H9 (cell line): Measurements from ENCODE around the gene UGT1A5. TPM values are rescaled to one million over a fixed set of nuclear protein-coding genes. Genes with fewer than 3 reads are reported as not detected.

Source experiments
- DNase-seq: peaks from one replicate; pipeline ENCODE4 v3.0.0-alpha.2; 2017
- H2AFZ ChIP-seq: one replicate; pipeline ENCODE4 v1.6.1; 2013; ENCODE audit warnings: mild to moderate bottlenecking, low read length, control low read depth, moderate library complexity
- H2AK5ac ChIP-seq: 2 replicates; pipeline ENCODE4 v1.6.1; 2013; ENCODE audit warnings: low read length, control low read depth, mixed read lengths; ENCODE audit not compliant: insufficient read length
- H2BK120ac ChIP-seq: one replicate; pipeline ENCODE4 v1.6.1; 2013; ENCODE audit warnings: low read depth, mild to moderate bottlenecking, low read length, control low read depth, inconsistent platforms; ENCODE audit not compliant: poor library complexity, severe bottlenecking
- H2BK12ac ChIP-seq: 2 replicates; pipeline ENCODE4 v1.6.1; 2013; ENCODE audit warnings: low read length, control low read depth, mixed read lengths, low read depth; ENCODE audit not compliant: insufficient read length
- H2BK15ac ChIP-seq: 2 replicates; pipeline ENCODE4 v1.6.1; 2013; ENCODE audit warnings: low read depth, low read length, control low read depth
- H2BK20ac ChIP-seq: one replicate; pipeline ENCODE4 v1.6.1; 2013; ENCODE audit warnings: low read depth, mild to moderate bottlenecking, low read length, control low read depth, inconsistent platforms; ENCODE audit not compliant: poor library complexity, severe bottlenecking
- H2BK5ac ChIP-seq: 2 replicates; pipeline ENCODE4 v1.6.1; 2013; ENCODE audit warnings: low read length, control low read depth, mixed read lengths; ENCODE audit not compliant: insufficient read length
- H3K14ac ChIP-seq: 2 replicates; pipeline ENCODE4 v1.6.1; 2013; ENCODE audit warnings: low read length, control low read depth; ENCODE audit not compliant: insufficient read depth
- H3K18ac ChIP-seq: 2 replicates; pipeline ENCODE4 v1.6.1; 2013; ENCODE audit warnings: low read depth, mild to moderate bottlenecking, mixed read lengths, low read length, control low read depth; ENCODE audit not compliant: insufficient read length
- H3K23ac ChIP-seq: 2 replicates; pipeline ENCODE4 v1.6.1; 2013; ENCODE audit warnings: low read length, control low read depth, mixed read lengths, low read depth; ENCODE audit not compliant: insufficient read length
- H3K23me2 ChIP-seq: 2 replicates; pipeline ENCODE4 v1.6.1; 2013; ENCODE audit warnings: low read depth, mild to moderate bottlenecking, mixed read lengths, low read length, control low read depth; ENCODE audit not compliant: insufficient read length, poor library complexity, severe bottlenecking
- H3K27ac ChIP-seq: 2 replicates; pipeline ENCODE4 v1.5.1; 2013; ENCODE audit warnings: low read length, control low read depth, mixed read lengths, low read depth; ENCODE audit not compliant: insufficient read length
- H3K27me3 ChIP-seq: 2 replicates; pipeline ENCODE4 v1.6.1; 2013; ENCODE audit warnings: low read length, control low read depth, inconsistent platforms; ENCODE audit not compliant: insufficient read depth
- H3K4ac ChIP-seq: 2 replicates; pipeline ENCODE4 v1.6.1; 2013; ENCODE audit warnings: low read depth, mild to moderate bottlenecking, control low read depth, inconsistent platforms, low read length, moderate library complexity
- H3K4me1 ChIP-seq: 2 replicates; pipeline ENCODE4 v1.6.1; 2013; ENCODE audit warnings: low read length, control low read depth, inconsistent platforms; ENCODE audit not compliant: insufficient read depth
- H3K4me2 ChIP-seq: 2 replicates; pipeline ENCODE4 v1.6.1; 2013; ENCODE audit warnings: low read length, control low read depth, mixed read lengths; ENCODE audit not compliant: insufficient read length, insufficient read depth
- H3K56ac ChIP-seq: 2 replicates; pipeline ENCODE4 v1.6.1; 2013; ENCODE audit warnings: low read depth, mild to moderate bottlenecking, mixed read lengths, low read length, control low read depth; ENCODE audit not compliant: insufficient read length
- H3K79me1 ChIP-seq: 2 replicates; pipeline ENCODE4 v1.6.1; 2013; ENCODE audit warnings: low read depth, mild to moderate bottlenecking, moderate library complexity, low read length, control low read depth, inconsistent platforms; ENCODE audit not compliant: insufficient read depth, poor library complexity, severe bottlenecking
- H3K79me2 ChIP-seq: 2 replicates; pipeline ENCODE4 v1.6.1; 2013; ENCODE audit warnings: low read length, control low read depth, inconsistent platforms; ENCODE audit not compliant: insufficient read depth
- H3K9ac ChIP-seq: 2 replicates; pipeline ENCODE4 v1.6.1; 2013; ENCODE audit warnings: low read length, control low read depth, mixed read lengths; ENCODE audit not compliant: insufficient read length; ENCODE audit errors: extremely low read depth
- H3K9me3 ChIP-seq: one replicate; pipeline ENCODE4 v1.6.1; 2013; ENCODE audit warnings: low read depth, low read length, inconsistent platforms; ENCODE audit not compliant: control insufficient read depth
- H3T11ph ChIP-seq: one replicate; pipeline ENCODE4 v1.6.1; 2013; ENCODE audit warnings: mild to moderate bottlenecking, low read length, control low read depth, inconsistent platforms
- H4K20me1 ChIP-seq: one replicate; pipeline ENCODE4 v1.6.1; 2013; ENCODE audit not compliant: control insufficient read depth, insufficient read length, insufficient read depth
- H4K5ac ChIP-seq: 2 replicates; pipeline ENCODE4 v1.6.1; 2013; ENCODE audit warnings: low read depth, mild to moderate bottlenecking, mixed read lengths, low read length, control low read depth; ENCODE audit not compliant: insufficient read length
- H4K8ac ChIP-seq: replicated peaks from 2 replicates; pipeline ENCODE4 v1.6.1; 2013; ENCODE audit warnings: low read length, control low read depth, mixed read lengths, low read depth; ENCODE audit not compliant: insufficient read length
- H4K91ac ChIP-seq: 2 replicates; pipeline ENCODE4 v1.6.1; 2013; ENCODE audit warnings: low read depth, mild to moderate bottlenecking, moderate library complexity, mixed read lengths, low read length, control low read depth; ENCODE audit not compliant: insufficient read length
- H3K27ac Mint-ChIP-seq, 3 experiments: 2 replicates in 2 of 3; 3 replicates in 1 of 3; pipeline ENCODE4 v1.8.0; 2020 to 2021; ENCODE audit warnings: mixed read lengths in 3 of 3, mild to moderate bottlenecking in 1 of 3, moderate library complexity in 1 of 3
- H3K27me3 Mint-ChIP-seq: 2 replicates; pipeline ENCODE4 v1.8.0; 2021; ENCODE audit warnings: low read depth, mild to moderate bottlenecking, moderate library complexity, mixed read lengths
- H3K36me3 Mint-ChIP-seq, 3 experiments: 2 replicates in 2 of 3; 3 replicates in 1 of 3; pipeline ENCODE4 v1.8.0; 2020 to 2021; ENCODE audit warnings: low read depth in 3 of 3, mixed read lengths in 3 of 3; ENCODE audit not compliant: insufficient read depth in 1 of 3
- H3K4me1 Mint-ChIP-seq, 2 experiments: 2 replicates each; pipeline ENCODE4 v1.8.0; 2020; ENCODE audit warnings: mixed read lengths in 2 of 2
- H3K4me3 Mint-ChIP-seq, 2 experiments: 2 replicates in 1 of 2; 3 replicates in 1 of 2; pipeline ENCODE4 v1.8.0; 2020 to 2021; ENCODE audit warnings: mild to moderate bottlenecking in 2 of 2, mixed read lengths in 2 of 2, moderate library complexity in 1 of 2
- H3K9me3 Mint-ChIP-seq, 2 experiments: 2 replicates in 1 of 2; 3 replicates in 1 of 2; pipeline ENCODE4 v1.8.0; 2020; ENCODE audit warnings: mild to moderate bottlenecking in 2 of 2, mixed read lengths in 2 of 2, moderate library complexity in 1 of 2
- WGBS: extraction: QIAGEN DNeasy Blood & Tissue Kit; methylation state at CpG from one replicate; pipeline ENCODE4 v1.1.7; 2013; ENCODE audit warnings: missing lambda C conversion rate, low lambda C conversion rate, mixed read lengths; ENCODE audit not compliant: insufficient read length; ENCODE audit errors: extremely low coverage; 5-methylcytosine and 5-hydroxymethylcytosine counted together
- total RNA-seq: library from RNA; stranded (reverse); gene quantifications from 2 replicates; pipeline ENCODE4 v1.2.1, GENCODE V29; 2021
- TF ChIP-seq, protein P1 (sequence below): fragments of 200-600 bp; sonication (generic); conservative IDR thresholded peaks from 3 replicates; pipeline ENCODE4 v1.8.0; 2021; ENCODE audit warnings: antibody characterized with exemption, mild to moderate bottlenecking

Gene UGT1A5
- total RNA-seq, 1 experiment from 2014 or later, result not detected

- Histone ChIP-seq H4K20me1 (no peaks in the 10 kb centered on the region), H3K9me3 (no peaks in the 10 kb centered on the region), H3K79me1 (no peaks in the 10 kb centered on the region), H3K4ac (no peak overlapping the region), H3K56ac (no peak overlapping the region), H3K4me2 (no peak overlapping the region), H2AFZ (no peak overlapping the region), H3K23me2 (no peaks in the 10 kb centered on the region), H4K91ac (no peak overlapping the region), H3K14ac (no peak overlapping the region), H2BK20ac (no peak overlapping the region), H3T11ph (no peak overlapping the region), H3K79me2 (no peaks in the 10 kb centered on the region), H3K27ac (no peak overlapping the region), H3K18ac (no peak overlapping the region), H2BK15ac (no peak overlapping the region), H3K9ac (no peak overlapping the region), H2BK5ac (no peak overlapping the region), H4K5ac (no peak overlapping the region), H3K4me1 (no peaks in the 10 kb centered on the region), H2BK120ac (no peak overlapping the region), H4K8ac (no peak overlapping the region), H2AK5ac (no peak overlapping the region), H2BK12ac (no peak overlapping the region), H3K23ac (no peak overlapping the region), H3K27me3 (no peaks in the 10 kb centered on the region)
- Mint-ChIP-seq H3K27me3 (peaks cover 8% of the 10 kb centered on the region), H3K9me3 (peaks cover 14 to 18% of the 10 kb centered on the region in 2 experiments), H3K4me1 (peaks cover 2 to 4% of the 10 kb centered on the region in 2 experiments; a peak in 3 of 4 replicates), H3K36me3 (peaks cover 0 to 5% (median 4%) of the 10 kb centered on the region in 3 experiments; a peak in 2 of 7 replicates), H3K4me3 (0 out of 5 replicates have a peak overlapping the region, but pooled peaks of 1 of the 2 experiments have one; percentile 40), H3K27ac (no peak overlapping the region; a peak in 1 of 7 replicates)
- no peak for DNase-seq
- WGBS, result no CpG with 5 or more reads among the region's 7 CpGs
- TF ChIP-seq, protein P1, sequence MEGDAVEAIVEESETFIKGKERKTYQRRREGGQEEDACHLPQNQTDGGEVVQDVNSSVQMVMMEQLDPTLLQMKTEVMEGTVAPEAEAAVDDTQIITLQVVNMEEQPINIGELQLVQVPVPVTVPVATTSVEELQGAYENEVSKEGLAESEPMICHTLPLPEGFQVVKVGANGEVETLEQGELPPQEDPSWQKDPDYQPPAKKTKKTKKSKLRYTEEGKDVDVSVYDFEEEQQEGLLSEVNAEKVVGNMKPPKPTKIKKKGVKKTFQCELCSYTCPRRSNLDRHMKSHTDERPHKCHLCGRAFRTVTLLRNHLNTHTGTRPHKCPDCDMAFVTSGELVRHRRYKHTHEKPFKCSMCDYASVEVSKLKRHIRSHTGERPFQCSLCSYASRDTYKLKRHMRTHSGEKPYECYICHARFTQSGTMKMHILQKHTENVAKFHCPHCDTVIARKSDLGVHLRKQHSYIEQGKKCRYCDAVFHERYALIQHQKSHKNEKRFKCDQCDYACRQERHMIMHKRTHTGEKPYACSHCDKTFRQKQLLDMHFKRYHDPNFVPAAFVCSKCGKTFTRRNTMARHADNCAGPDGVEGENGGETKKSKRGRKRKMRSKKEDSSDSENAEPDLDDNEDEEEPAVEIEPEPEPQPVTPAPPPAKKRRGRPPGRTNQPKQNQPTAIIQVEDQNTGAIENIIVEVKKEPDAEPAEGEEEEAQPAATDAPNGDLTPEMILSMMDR, result no peak
Observed at GRCh38 chr2:233799087-233799665, 86.5 kb downstream of the UGT1A5 start.
